ENCODE results near the gene FOXE3.

The FOXE3 gene

GRCh38 chr1:47406966-47407365, 9.1 kb upstream of the FOXE3 start:
- DNase-seq = no peak

- no peak for DNase-seq
Measured at GRCh38 chr1:47407481-47407880, 8.6 kb upstream of the FOXE3 start.

- DNase-seq = no peak
Measured at GRCh38 chr1:47409311-47410067, 6.6 kb upstream of the FOXE3 start.

DNA sequence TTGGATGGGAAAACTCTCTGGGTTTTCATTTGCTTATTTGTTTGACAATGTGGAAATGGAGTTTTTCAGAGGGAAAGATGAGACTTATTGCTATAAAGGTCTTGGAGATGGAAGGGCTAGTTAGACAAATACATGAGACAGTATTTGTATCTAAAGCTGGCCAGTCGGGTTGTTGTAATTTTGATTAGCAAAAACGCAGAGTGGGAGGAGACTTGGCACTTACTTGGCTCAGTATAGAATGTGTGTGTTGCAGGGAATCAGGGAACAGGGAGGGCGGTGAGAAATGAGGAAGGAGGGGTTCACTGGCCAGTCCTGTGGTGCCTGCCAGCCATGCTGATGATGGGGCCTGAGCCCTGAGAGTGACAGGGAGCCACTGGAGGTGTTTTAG, 6.0 kb upstream of the FOXE3 start:
- DNase-seq = no peak

- DNase-seq = no peak
Measured at GRCh38 chr1:47411436-47411835, 4.6 kb upstream of the FOXE3 start.

- DNase-seq = no peak
Measured at GRCh38 chr1:47412437-47412836, 3.6 kb upstream of the FOXE3 start.

- DNase-seq = no peak
Measured at GRCh38 chr1:47416319-47417169, 459 bp downstream of the FOXE3 start.

DNA sequence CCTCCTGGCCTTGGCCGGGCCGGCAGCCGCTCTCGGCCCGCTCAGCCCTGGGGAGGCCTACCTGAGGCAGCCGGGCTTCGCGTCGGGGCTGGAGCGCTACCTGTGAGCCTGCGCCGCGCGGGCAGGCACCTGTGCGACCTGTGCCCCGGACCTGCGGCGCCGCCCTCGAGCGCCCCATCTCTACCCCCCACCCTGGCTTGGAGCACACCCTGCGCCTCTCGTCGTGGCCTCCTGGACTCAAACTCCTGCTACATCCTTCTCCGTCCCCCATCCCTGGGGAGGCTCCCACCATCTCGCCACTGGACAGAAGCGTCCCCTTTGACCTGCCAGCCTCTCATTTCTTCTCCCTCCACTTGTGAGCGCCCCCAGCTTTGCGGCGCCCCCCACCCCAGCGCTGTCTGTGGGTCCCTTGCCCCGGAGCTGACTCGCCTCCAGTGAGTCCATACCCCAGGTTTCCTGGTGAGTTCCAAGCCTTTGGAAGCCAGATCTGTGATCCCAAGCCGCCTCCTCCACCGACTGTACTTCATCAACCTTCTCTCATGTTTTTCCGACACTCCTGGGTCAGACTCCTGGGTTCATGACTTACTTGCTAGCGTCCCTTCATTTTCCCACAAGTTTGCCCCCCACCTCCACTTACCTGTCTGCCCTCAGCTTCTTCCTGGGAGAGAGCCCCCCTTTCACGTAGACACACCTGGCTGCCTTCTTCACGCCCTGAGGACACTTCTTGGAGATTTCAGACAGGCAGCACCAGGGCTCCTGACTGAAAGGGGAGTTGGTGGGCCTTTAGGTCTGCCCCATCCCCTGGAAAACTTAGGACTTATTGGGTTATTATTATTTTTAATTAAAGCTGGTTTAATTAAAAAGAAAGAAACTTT, 1.3 kb downstream of the FOXE3 start:
- no peak for DNase-seq

DNA sequence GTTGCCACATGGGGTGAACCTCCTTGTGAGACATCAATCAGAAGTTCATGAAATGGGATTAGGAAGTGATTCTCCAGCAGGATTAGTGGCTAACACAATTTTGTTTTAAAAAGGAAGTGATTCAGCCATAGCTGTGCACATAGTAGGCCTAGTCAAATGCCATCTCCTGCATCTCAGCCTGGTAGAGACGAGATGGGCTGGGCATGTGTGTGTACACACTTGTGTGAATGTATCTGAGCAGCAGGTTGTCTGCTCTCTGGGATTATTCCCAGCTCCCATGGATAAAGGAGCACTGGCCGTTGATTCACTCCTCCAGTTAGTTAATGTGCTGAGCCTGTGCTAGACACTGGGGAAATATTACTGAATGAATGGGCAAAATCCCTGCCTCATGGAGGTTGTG, 2.0 kb downstream of the FOXE3 start:
- no peak for DNase-seq

- no peak for DNase-seq
Measured at GRCh38 chr1:47418681-47419325, 2.7 kb downstream of the FOXE3 start.

- DNase-seq = no peak
Measured at GRCh38 chr1:47420547-47420946, 4.5 kb downstream of the FOXE3 start.

GRCh38 chr1:47423872-47424271, 7.8 kb downstream of the FOXE3 start:
- no peak for DNase-seq

DNA sequence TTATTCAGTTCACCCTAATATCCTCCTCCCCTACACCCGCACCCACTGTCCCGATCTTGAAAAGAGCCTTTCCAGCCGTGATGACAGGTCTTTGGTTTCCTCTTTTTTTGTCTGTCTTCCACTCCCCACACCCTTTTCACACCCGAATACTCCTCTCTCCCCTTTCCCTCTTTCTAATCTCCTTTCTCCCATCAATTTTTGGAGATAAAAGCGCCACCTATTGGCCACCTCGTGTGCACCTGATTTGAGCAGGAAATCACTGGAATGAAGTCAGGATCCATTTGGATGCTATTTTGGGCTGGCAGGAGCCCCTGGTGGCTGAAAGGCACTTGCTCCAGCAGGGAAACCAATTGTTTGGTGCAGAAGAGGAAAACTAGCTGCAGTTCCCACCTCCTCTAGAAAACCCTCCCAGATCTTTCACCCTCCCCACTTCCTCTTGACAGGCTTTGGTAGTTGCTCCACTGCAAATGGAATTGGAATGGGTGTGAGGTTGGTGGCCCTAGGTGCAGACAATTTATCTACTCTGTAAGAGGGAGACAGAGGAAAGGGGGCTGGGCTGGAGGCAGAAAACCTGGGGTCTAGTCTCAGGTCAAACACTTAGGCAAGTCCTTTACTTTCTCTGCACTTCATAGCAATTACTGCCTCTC, 8.4 kb downstream of the FOXE3 start:
- no peak for DNase-seq

GRCh38 chr1:47431534-47431933, 15.4 kb downstream of the FOXE3 start:
- no peak for DNase-seq

DNA sequence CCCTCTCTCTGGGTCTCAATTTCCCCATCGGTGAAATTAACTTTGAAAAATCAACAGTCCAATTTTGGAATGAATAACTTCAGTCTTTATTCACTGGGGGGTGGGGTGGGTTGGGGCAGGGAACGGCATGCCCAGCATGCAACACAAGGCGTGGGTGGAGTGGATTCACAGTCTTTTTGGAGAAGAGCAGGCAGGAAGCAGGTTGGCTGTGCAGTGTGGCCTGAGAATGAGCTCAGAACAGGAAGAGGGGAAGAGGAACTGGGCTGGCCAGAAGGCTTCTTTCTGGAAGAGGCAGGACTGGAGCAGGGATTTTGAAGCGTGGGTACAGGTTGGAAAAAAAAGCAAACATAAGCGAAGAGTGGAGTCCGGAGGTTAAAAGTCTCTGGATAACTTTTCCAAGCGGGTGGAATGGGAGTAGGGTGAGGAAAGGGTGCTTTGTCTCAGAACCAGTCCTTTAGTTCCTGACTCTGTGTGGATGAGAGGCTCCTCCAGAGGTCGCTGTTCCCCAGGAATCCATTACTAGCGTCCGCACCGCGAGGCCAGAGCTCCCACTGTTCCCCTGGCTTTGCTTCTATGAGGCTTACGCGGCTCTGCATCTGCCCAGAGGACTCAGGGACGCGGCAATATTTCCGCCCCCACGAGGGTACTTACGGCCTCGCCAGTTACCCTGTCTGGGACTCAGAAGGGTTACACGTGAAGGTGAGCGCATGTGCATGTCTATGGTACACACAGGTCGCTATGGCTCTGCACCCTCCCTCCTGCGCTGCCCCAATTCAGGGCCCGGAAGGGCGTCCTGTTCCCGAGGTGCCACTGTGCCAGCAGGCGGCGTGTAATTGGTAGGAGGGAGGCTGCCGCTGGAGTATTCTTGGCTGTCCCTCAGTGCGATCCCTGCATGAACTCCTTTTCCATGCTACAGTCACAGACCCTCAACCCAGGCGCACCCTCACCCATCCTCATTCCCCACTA, 16.3 kb downstream of the FOXE3 start:
- no peak for DNase-seq

DNA sequence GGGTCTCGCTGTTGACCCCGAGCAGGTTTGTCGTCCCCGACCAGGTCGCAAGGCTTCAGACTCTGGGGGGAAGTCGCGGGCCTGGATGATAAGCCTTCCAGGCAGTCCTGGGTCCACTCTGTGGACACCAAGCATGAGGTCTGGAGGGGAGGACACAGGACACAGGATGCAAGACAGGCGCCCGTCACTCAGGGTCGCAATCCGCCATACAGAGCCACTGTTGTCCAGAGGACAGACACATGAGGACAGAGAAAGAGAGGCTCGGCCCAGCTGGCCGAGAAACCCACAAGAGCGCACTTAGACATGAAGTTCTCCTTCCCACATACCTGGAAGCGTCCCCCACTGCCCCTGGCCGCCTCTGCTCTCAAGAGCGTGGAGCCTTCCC, 16.9 kb downstream of the FOXE3 start:
- no peak for DNase-seq

DNA sequence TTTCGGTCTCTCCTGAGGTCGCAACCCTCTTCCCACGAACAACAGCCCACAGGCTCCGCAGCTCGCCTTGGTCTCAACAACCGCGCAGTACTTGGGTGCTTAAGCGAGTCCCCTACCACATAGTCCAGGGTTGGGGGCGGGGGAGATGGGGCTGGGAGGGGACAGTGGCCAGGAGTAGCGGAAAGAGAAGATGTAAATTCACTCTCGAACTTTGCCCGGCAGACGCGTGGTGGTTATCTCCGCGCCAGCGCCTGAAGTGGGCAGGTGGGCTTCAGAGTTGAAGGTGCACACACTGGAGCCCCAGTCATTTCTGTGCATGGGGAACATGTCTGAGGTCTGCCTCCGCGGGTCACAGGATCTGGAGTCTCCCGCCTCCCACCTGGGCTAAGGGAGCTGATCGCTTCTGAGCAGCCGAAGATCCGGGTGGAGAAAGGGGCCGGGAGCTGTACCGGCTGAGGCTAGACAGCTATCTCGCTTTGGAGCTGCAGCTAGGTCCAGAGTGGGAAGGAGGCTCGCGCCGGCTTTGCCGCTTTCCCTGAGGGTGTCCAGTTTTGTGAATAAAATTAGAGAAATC, 17.5 kb downstream of the FOXE3 start:
- DNase-seq = no peak

DNA sequence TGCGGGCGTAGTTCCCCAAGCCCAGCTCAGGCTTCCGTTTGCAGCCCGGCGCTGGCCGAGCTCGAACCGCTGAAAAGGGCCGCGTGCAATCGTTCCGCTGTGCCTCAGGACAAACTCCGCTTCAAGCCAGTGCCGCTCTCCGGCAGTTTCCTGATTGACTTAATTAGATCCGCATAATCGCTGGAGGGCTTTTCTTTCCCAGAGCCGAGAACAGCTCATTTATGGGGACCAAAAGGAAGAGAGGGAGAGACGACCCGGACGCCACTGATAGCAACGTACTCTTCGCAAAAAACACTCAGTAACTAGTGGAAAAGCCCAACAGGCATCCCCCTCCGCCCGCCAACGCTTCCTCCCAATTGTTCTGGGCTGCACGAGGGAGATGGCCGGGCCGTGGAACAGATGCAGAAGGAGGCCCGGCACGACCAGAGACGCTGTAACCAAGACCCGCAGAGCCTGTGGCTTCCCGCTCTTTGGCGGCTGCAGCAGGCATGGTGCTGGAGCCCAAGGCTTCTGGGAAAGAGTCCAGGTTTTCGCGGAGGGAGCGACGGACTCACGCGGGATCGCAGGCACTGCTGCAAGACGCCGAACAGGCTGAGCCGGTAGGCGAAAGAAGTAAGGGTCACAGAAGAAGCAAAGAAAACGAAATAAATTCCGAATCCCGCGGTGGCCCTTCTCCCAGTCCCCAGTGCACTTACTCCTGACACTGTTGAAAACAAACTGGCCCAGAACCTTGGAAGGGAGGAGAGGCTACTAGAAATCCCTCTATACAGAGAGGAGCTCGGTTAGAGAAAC, 18.2 kb downstream of the FOXE3 start:
- DNase-seq = no peak

DNA sequence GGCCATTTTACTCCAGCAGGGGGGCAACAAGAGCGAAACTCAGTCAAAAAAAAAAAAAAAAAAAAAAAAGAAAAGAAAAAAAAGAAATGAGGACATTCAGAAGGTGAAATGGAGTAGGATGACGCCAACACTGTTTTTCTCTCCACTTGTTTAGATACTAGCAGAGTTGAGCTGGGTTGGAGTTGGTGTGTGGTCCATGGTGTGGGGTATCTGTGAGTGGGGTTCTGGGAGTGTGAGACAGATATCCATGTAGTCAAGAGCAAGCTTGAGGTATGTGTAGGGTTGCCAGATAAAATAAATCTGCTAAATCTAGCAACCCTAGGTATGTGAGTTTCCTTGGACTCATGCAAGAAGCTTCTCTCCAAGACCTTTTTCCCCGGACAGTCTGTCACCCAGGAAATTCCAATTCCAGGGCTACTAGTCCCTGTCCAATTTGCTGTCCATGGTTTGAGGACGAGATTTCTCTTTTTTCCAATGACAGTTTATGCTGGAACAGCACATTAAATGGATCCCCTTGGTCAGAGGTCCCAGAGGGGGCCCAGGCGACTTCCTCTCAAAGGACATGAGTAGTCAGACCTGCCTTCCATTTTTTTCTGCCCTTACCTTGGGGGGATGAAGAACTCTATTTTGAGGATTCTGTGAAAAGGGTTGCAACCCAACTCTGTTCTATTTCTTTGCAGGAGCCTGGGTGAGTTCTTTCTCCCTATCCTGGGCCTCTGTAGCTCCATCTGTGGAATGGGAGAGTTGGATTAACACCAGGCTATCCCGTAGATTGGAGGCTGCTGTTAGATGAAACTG, 19.6 kb downstream of the FOXE3 start:
- no peak for DNase-seq

All from KG1 (cell line).